AG10803 (cell line): ENCODE measurements around the gene CARD8.
"Not testable (repeated sequence)": the region's sequence is repeated elsewhere in the genome, so short reads cannot be mapped to it uniquely, and the experiment has no call there.

Experiments used
- DNase-seq: peaks from one replicate; pipeline ENCODE4 v3.0.0; 2010; ENCODE audit warnings: low read depth
- H3K4me3 ChIP-seq: 2 replicates; pipeline ENCODE4 v1.5.1; 2011; ENCODE audit warnings: mild to moderate bottlenecking, low read length, control low read depth
- TF ChIP-seq, protein P1 (sequence below): conservative IDR thresholded peaks from 2 replicates; pipeline ENCODE4 v1.5.1; 2011; ENCODE audit warnings: mild to moderate bottlenecking, low read length, control low read depth, inconsistent platforms

The CARD8 gene

DNA sequence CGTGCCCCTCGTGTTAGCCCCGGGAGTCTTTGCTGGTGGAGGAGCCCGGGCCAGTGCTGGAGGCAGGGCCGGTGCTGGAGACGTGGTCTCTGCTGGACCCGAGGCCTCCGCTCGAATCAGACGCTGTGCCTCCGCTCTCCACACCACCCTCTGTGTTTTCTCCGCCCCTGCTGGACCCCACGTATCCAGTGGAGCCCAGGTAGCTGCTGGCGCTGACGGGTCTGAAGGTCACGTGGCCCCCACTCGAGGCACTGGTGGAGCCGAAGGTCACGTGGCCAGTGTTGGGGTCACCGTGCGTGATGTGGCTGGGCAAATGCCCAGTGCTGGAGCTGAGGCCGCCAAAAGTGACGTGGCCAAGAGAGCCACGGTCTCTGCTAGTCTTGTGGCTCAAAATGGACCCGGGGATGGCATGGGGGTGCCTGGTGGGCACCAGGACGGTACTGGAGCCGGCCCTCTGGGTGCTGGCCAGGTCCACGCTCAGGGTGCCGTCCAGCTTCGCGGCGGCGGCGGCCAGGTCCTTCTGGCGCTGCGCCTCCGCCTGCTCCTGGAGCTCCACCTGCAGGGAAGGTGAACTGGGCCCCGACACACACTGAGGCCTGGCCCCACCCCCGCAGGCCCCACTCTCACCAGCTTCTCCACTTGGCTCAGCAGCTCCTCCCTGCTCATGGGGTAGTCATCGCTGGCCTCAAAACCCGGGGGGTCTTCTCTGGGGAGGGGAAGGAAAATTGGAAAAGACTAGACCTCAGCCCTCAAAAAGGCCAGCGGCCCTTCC is 41.4 kb upstream of the CARD8 start:
- H3K4me3 ChIP-seq: no peak overlapping the region
- TF ChIP-seq, protein P1, sequence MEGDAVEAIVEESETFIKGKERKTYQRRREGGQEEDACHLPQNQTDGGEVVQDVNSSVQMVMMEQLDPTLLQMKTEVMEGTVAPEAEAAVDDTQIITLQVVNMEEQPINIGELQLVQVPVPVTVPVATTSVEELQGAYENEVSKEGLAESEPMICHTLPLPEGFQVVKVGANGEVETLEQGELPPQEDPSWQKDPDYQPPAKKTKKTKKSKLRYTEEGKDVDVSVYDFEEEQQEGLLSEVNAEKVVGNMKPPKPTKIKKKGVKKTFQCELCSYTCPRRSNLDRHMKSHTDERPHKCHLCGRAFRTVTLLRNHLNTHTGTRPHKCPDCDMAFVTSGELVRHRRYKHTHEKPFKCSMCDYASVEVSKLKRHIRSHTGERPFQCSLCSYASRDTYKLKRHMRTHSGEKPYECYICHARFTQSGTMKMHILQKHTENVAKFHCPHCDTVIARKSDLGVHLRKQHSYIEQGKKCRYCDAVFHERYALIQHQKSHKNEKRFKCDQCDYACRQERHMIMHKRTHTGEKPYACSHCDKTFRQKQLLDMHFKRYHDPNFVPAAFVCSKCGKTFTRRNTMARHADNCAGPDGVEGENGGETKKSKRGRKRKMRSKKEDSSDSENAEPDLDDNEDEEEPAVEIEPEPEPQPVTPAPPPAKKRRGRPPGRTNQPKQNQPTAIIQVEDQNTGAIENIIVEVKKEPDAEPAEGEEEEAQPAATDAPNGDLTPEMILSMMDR: no peak
- no peak for DNase-seq

DNA sequence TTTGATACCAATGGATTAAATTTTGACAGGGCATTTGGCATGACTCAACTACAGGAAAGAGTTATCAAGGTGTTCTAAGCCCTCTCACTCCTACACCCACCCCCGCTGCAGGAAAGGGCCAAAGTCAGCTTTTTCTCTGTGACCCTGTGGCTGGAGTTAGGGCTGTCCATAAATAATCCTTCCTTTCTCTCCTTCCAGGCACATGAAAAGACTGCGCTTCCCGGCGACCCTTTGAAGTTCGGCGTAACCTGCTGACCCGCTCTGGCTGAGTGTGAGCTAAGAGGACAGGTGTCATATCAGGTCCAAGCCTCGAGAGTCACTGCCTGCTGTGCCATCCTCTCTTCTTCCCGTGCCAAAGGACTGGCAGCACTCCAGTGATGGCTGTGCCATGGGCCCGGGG is 39.7 kb upstream of the CARD8 start:
- DNase-seq: no peak
- no peak overlapping the region for H3K4me3 ChIP-seq
- TF ChIP-seq, protein P1: no peak

DNA sequence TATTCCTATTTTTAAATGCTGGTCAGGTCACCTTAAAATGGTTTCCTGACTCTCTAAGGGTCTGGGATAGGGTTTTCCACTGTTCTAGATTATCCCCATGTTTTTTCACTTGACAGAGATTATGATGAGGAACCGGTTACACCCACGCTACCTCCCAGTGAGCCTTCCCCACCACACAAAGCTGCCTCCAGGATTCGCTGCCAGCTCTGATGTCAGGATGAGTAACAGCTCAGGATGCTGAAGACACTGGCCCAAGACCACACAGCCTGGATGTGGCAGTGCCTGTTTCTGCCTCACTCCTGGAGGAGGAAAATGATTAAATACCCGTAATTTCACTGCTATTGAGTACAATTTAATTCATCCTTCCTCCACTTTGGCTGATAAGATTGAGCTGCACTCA is 37.1 kb upstream of the CARD8 start:
- TF ChIP-seq, protein P1: no peak
- peak; percentile 78 for DNase-seq
- H3K4me3 ChIP-seq: no peak overlapping the region

DNA sequence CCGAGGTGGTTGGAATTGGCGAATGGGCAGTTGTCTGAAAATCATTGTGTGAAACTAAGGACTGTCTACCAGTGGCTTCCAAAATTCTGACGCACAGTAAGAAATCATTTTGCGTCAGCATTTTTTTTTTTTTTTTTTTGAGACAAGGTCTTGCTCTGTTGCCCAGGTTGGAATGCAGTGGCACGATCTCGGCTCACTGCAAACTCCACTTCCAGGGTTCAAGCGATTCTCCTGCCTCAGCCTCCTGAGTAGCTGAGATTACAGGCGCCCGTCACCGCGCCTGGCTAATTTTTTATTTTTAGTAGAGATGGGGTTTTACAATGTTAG is 35.7 kb upstream of the CARD8 start:
- not testable (repeated sequence) for DNase-seq

DNA sequence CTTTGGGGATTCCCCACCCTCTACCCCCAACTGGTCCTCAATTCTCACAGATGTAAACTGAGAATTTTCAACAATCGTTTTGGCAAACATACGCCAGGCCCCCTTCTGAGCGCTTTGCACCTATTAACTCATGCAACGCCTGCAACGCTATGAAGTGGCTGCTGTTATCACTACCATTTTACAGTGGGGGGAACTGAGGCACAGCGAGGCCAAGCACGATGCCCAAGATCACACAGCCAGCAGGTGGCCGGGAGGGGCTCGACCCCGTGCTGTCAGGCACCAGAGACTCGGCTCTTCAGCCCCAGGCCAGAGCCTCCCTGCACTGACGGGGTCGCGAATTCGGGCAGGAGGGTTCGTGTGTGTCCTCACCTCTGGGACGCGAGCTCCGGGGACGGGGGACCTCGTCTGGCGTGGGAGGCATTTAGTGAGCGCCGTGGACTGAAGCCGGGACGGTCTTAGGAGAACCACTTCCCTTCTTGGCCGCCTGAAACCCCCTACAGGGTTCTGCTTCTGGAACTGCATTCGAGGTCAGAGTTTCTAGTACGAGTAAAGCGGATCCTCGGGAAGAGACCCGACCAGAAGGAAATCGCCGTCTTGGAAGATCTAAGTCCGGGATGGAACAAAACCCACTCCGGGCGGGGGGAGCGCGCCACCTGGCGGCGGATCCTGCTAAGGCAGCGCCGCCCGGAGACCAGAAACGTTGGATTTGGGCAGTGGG is 35.2 kb upstream of the CARD8 start:
- TF ChIP-seq, protein P1: peak; percentile 96
- peak overlapping the region; percentile 64 for H3K4me3 ChIP-seq
- DNase-seq: peak; percentile 78

More for the DNA sequence above, 35.7 kb upstream of the CARD8 start:
- H3K4me3 ChIP-seq: not testable (repeated sequence)

DNA sequence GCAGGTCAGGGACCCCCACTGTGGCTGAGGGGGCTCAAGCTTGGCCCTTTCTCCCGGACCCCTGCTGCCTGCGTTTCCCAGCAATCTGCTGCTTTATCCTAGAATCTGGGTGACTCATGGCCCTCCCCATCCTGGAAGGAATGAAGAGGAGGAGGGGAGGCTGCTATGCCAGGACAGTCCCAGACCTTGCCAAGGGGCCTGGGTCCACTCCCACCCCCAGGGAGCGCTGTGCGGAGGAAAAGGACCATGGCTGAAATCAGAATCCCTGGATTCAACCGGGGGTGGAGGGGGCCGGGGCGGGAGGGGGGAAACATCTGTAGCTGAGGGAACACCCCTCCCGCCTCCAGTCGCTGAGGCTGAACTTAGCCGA is 34.7 kb upstream of the CARD8 start:
- H3K4me3 ChIP-seq: peak overlapping the region; percentile 64
- TF ChIP-seq, protein P1: peak; percentile 15; the same call in 1 of the 2 replicates
- DNase-seq: peak; percentile 26

DNA sequence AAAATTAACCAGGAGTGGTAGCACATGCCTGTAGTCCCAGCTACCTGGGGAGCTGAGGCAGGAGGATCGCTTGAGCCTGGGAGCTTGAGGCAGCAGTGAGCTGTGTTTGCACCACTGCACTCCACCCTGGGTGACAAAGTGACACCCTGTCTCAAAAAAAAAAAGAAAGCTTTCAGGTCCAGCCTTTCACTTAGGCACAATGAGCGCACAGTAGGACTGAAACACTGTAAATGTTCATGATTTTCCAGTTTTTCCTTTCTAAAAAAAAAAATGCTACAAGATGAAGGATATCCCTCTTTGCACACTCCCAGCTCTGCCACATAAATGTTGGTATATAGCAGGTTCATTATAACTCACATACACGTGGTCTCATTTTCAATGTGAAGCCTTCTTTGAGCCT is 32.0 kb upstream of the CARD8 start:
- DNase-seq: no peak
- no peak overlapping the region for H3K4me3 ChIP-seq
- TF ChIP-seq, protein P1: no peak
